ENCODE data around the gene RPS6KA2.

Gene RPS6KA2

GRCh38 chr6:166467436-166468000 is 159.5 kb downstream of the RPS6KA2 start:
- DNase-seq (ENCODE audit: low spot score) = no peak

- no peak for DNase-seq (ENCODE audit: low spot score)
These were observed 160.6 kb downstream of the RPS6KA2 start for GRCh38 chr6:166466178-166467122.

GRCh38 chr6:166465671-166466087 is 161.4 kb downstream of the RPS6KA2 start:
- no peak for DNase-seq (ENCODE audit: low spot score)

- DNase-seq (ENCODE audit: low spot score) = no peak
These were observed 162.1 kb downstream of the RPS6KA2 start for GRCh38 chr6:166465003-166465399.

GRCh38 chr6:166464068-166465002 is 162.7 kb downstream of the RPS6KA2 start:
- no peak for DNase-seq (ENCODE audit: low spot score)

- no peak for DNase-seq (ENCODE audit: low spot score)
These were observed 163.5 kb downstream of the RPS6KA2 start for GRCh38 chr6:166463359-166464067.

- DNase-seq (ENCODE audit: low spot score) = no peak
These were observed 164.5 kb downstream of the RPS6KA2 start for GRCh38 chr6:166462461-166463135.

GRCh38 chr6:166461821-166462460 is 165.1 kb downstream of the RPS6KA2 start:
- no peak for DNase-seq (ENCODE audit: low spot score)

GRCh38 chr6:166460473-166461437 is 166.3 kb downstream of the RPS6KA2 start:
- DNase-seq (ENCODE audit: low spot score) = no peak

- DNase-seq (ENCODE audit: low spot score) = no peak
These were observed 167.1 kb downstream of the RPS6KA2 start for GRCh38 chr6:166459906-166460305.

- no peak for DNase-seq (ENCODE audit: low spot score)
These were observed 167.8 kb downstream of the RPS6KA2 start for GRCh38 chr6:166459272-166459671.

- DNase-seq (ENCODE audit: low spot score) = no peak
These were observed 170.5 kb downstream of the RPS6KA2 start for GRCh38 chr6:166456395-166457156.

- no peak for DNase-seq (ENCODE audit: low spot score)
These were observed 172.1 kb downstream of the RPS6KA2 start for GRCh38 chr6:166454692-166455515.

- no peak for DNase-seq (ENCODE audit: low spot score)
These were observed 173.4 kb downstream of the RPS6KA2 start for GRCh38 chr6:166453651-166454050.

- DNase-seq (ENCODE audit: low spot score) = no peak
These were observed 176.7 kb downstream of the RPS6KA2 start for GRCh38 chr6:166450167-166450873.

- no peak for DNase-seq (ENCODE audit: low spot score)
These were observed 177.4 kb downstream of the RPS6KA2 start for GRCh38 chr6:166449641-166450040.

- no peak for DNase-seq (ENCODE audit: low spot score)
These were observed 178.0 kb downstream of the RPS6KA2 start for GRCh38 chr6:166449036-166449435.
